AG04450 (cell line): ENCODE results near the gene BGN. TPM values are rescaled to one million over a fixed set of nuclear protein-coding genes. Genes with fewer than 3 reads are reported as not detected.

Experiments used
- CTCF ChIA-PET: fragments of 300-600, 350-600 bp; formaldehyde crosslinking; extraction: SDS; loops from one replicate; lab custom pipeline; 2022; ENCODE audit warnings: antibody characterized with exemption, inconsistent platforms; lab: Charles Lee
- POLR2A ChIA-PET: fragments of 350-600 bp; formaldehyde crosslinking; extraction: SDS; loops from one replicate; lab custom pipeline; 2021; ENCODE audit warnings: antibody characterized with exemption, inconsistent platforms; lab: Yijun Ruan, JAX
- DNase-seq: peaks from one replicate; pipeline ENCODE4 v3.0.0-alpha.2; 2011; ENCODE audit warnings: low read depth, low spot score
- H3K27ac ChIP-seq: one replicate; pipeline ENCODE4 v1.5.1; 2012; ENCODE audit warnings: low read depth, low read length, control low read depth
- H3K27me3 ChIP-seq: one replicate; pipeline ENCODE4 v1.6.0; 2012; ENCODE audit warnings: low read length; ENCODE audit not compliant: control insufficient read depth, insufficient read depth
- H3K4me3 ChIP-seq: 2 replicates; pipeline ENCODE4 v1.5.1; 2011; ENCODE audit warnings: mild to moderate bottlenecking, low read depth, low read length, control low read depth
- H3K9me3 ChIP-seq: 2 replicates; pipeline ENCODE4 v1.5.1; 2012; ENCODE audit warnings: low read length; ENCODE audit not compliant: control insufficient read depth, insufficient read depth
- polyA plus RNA-seq: library from polyadenylated mRNA; depleted of rRNA; stranded (reverse); fragments of >200 nt; gene quantifications from 2 replicates; pipeline ENCODE4 v1.2.3, GENCODE V29; 2011
- TF ChIP-seq, protein P1 (sequence below): IDR thresholded peaks from 2 replicates; pipeline ENCODE4 v1.5.1; 2011; ENCODE audit warnings: low read depth, low read length, control low read depth, inconsistent platforms

BGN gene
- polyA plus RNA-seq, 1 experiment = 97.2 TPM

DNA sequence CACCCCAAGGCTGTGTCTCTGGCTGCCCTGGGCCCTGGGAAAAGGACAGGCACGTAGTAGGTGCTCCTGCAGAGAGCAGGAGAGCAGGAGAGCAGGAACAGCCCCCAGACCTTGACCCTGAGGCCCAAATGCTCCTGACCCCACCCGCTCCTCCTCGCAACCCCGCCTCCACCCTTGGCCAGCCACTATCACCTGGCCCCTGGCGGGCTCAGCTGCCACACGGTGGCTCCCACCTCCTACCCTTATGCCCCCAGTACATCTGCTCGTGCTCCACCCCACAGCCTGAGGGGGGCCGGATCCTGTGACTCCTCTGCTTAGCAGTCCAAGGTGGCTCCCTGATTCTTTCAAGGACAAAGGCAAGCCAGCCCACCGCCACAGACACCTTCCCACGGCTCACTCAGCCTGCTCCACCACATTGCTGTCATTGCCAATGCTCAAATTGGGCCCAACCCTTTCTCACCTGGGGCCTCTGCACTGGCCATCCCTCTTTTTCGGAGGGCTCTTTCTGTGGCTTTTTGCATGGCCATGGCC, 19.0 kb upstream of the BGN start:
- ChIA-PET CTCF (interaction anchor here (1.4 to 2.1 kb wide), 3 partner anchors 15 to 32 kb away, joined by 3 to 9 read pairs (median 6); partner anchors contain the start of gene BGN), POLR2A (interaction anchor here (0.7 kb wide), 1 partner anchor 16 kb away, joined by 4 read pairs; no protein-coding TSS in a partner anchor)
- no peak overlapping the region for H3K4me3 ChIP-seq
- H3K9me3 ChIP-seq = no peaks in the 10 kb centered on the region
- H3K27me3 ChIP-seq = no peaks in the 10 kb centered on the region
- no peak for DNase-seq
- H3K27ac ChIP-seq = no peak overlapping the region
- TF ChIP-seq, protein P1, sequence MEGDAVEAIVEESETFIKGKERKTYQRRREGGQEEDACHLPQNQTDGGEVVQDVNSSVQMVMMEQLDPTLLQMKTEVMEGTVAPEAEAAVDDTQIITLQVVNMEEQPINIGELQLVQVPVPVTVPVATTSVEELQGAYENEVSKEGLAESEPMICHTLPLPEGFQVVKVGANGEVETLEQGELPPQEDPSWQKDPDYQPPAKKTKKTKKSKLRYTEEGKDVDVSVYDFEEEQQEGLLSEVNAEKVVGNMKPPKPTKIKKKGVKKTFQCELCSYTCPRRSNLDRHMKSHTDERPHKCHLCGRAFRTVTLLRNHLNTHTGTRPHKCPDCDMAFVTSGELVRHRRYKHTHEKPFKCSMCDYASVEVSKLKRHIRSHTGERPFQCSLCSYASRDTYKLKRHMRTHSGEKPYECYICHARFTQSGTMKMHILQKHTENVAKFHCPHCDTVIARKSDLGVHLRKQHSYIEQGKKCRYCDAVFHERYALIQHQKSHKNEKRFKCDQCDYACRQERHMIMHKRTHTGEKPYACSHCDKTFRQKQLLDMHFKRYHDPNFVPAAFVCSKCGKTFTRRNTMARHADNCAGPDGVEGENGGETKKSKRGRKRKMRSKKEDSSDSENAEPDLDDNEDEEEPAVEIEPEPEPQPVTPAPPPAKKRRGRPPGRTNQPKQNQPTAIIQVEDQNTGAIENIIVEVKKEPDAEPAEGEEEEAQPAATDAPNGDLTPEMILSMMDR = no peak

DNA sequence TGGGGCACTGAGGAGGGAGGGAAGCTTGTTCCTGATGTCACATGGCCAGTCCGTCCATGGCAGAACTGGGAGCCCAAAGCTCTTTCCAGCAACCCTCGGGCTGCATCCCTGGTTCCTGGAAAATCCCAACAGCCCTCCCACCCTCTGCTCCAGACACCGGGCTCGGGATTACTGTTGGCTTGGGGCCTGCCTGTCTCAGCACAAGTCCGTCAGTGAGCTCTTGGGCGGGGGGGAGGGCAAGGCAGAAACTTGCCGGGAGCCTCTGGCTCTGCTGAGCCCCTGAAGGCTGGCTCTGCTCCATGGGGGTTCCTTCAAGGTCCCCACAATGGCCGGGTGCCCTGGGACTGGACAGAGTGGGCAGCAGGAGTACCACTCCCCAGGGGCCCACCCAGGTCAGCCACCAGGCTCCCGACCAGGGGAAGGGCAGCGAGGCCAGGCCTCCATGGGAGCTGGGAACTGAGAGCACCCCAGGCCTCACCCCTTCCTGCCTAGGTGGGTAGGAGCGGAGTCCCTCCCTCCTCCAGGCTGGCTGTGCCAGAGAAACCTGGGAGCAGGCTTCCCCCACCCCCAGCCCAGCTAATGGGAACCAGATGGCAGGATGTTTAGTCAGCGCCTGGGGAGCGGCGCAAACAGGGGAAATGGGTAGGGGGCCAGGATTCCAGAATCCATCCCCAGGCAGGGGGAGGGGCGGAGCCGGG, 18.0 kb upstream of the BGN start:
- Histone ChIP-seq H3K9me3 (no peaks in the 10 kb centered on the region), H3K4me3 (no peak overlapping the region), H3K27ac (peak overlapping the region; percentile 68), H3K27me3 (no peaks in the 10 kb centered on the region)
- ChIA-PET CTCF (interaction anchor here (1.4 to 2.1 kb wide), 3 partner anchors 16 to 31 kb away, joined by 3 to 9 read pairs (median 6); partner anchors contain the start of gene BGN), POLR2A (interaction anchor here (0.9 kb wide), 2 partner anchors 12 to 15 kb away, joined by 4 to 6 read pairs; no protein-coding TSS in a partner anchor)
- TF ChIP-seq, protein P1 = no peak
- DNase-seq = no peak

DNA sequence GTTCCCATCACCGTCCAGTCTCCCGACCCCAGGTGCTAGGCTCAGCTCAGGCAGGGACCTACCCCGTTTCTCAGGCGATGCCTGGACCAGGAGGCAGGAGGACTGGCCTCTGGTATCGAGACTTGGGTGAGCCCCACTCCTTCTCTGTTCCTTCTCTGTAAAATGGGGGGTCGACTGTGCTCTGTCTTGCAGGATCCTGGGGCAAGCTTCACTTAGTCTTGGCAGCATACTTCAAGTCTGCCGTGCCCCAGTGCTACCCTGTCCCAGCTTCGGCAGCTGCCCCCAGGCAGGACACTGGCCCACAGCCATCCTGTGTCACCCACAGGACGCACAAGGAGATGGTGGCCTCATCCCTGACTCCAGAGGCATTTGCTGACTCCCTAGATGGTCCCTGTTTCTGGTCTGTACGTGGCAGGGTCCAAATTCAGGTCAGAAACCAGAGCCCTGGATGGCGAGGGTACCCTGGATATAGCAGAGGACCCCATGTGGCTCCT, 17.4 kb upstream of the BGN start:
- no peaks in the 10 kb centered on the region for H3K9me3 ChIP-seq
- no peak overlapping the region for H3K4me3 ChIP-seq
- TF ChIP-seq, protein P1 = no peak
- CTCF ChIA-PET = interaction anchor here (1.4 to 1.8 kb wide), 2 partner anchors 16 to 17 kb away, joined by 3 to 9 read pairs; partner anchors contain the start of gene BGN
- DNase-seq = no peak
- H3K27ac ChIP-seq = peak overlapping the region; percentile 68
- POLR2A ChIA-PET = interaction anchor here (0.9 kb wide), 2 partner anchors 11 to 14 kb away, joined by 4 to 6 read pairs; no protein-coding TSS in a partner anchor
- no peaks in the 10 kb centered on the region for H3K27me3 ChIP-seq

DNA sequence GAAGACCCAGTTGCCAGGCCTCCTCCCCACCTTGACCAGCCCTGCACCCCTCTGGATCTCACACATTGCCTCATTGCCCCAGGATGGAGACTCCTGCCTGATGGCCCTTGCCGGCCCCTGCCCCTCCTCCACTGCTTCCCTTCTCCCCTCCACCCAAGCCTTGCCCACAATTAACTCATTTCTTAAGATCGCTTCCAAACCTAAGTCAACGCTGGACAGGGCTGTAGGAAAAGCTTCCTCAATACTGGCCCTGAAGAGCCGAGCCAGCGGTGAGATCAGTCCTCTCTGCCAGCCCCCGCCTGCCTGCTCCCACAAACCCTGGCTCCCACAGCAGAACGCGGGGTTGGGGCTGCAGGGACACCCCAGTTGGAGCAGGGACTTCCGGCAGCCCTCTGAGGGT, 16.9 kb upstream of the BGN start:
- DNase-seq = no peak
- CTCF ChIA-PET = no interaction called here

More for the DNA sequence above, 16.9 kb upstream of the BGN start:
- Histone ChIP-seq H3K27ac (no peak overlapping the region), H3K4me3 (no peak overlapping the region), H3K27me3 (no peaks in the 10 kb centered on the region), H3K9me3 (no peaks in the 10 kb centered on the region)
- POLR2A ChIA-PET = no interaction called here
- TF ChIP-seq, protein P1 = no peak
